ENCODE data around the gene MINDY4.

DNA sequence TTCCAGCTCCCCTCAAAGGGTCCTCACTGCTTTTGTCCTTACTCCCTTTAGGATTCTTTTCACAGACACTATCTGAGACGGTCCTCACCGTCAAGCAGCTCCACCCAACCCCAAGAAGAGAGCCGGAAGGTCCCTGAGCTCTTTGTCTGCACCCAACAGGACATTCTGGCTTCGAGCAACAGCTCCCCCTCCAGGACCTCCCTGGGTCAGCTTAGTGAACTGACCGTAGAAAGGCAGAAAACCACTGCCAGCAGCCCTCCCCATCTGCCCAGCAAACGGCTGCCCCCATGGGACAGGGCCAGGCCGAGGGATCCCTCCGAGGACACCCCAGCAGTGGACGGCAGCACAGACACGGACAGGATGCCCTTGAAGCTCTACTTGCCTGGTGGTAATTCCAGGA is 19.9 kb downstream of the MINDY4 start:
- no peak for TF ChIP-seq PRDM1 (tag by site-specific recombination; IDR thresholded peaks at IDR 0.05)
- TF ChIP-seq, protein P1, sequence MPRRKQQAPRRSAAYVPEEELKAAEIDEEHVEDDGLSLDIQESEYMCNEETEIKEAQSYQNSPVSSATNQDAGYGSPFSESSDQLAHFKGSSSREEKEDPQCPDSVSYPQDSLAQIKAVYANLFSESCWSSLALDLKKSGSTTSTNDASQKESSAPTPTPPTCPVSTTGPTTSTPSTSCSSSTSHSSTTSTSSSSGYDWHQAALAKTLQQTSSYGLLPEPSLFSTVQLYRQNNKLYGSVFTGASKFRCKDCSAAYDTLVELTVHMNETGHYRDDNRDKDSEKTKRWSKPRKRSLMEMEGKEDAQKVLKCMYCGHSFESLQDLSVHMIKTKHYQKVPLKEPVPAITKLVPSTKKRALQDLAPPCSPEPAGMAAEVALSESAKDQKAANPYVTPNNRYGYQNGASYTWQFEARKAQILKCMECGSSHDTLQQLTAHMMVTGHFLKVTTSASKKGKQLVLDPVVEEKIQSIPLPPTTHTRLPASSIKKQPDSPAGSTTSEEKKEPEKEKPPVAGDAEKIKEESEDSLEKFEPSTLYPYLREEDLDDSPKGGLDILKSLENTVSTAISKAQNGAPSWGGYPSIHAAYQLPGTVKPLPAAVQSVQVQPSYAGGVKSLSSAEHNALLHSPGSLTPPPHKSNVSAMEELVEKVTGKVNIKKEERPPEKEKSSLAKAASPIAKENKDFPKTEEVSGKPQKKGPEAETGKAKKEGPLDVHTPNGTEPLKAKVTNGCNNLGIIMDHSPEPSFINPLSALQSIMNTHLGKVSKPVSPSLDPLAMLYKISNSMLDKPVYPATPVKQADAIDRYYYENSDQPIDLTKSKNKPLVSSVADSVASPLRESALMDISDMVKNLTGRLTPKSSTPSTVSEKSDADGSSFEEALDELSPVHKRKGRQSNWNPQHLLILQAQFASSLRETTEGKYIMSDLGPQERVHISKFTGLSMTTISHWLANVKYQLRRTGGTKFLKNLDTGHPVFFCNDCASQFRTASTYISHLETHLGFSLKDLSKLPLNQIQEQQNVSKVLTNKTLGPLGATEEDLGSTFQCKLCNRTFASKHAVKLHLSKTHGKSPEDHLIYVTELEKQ (tag by site-specific recombination; IDR thresholded peaks at IDR 0.05; ENCODE audit: borderline replicate concordance), result no peak
- TF ChIP-seq ZNF10 (tag by site-specific recombination; IDR thresholded peaks at IDR 0.05), result no peak
- no peak for TF ChIP-seq CTCF (tag by site-specific recombination; IDR thresholded peaks at IDR 0.05)
- no peak for TF ChIP-seq ZNF274 (IDR thresholded peaks at IDR 0.05; ENCODE audit: low read length)
- TF ChIP-seq ZNF274 (tag by site-specific recombination; IDR thresholded peaks at IDR 0.05; ENCODE audit: borderline replicate concordance), result no peak
- TF ChIP-seq ZNF549 (tag by site-specific recombination; IDR thresholded peaks at IDR 0.05), result no peak
- TF ChIP-seq ZNF335 (tag by site-specific recombination; conservative IDR thresholded peaks at IDR 0.05), result no peak
- no peak for TF ChIP-seq REST (tag by site-specific recombination; IDR thresholded peaks at IDR 0.05)
- TF ChIP-seq ZNF792 (tag by site-specific recombination; IDR thresholded peaks at IDR 0.05), result no peak
- TF ChIP-seq, protein P2, sequence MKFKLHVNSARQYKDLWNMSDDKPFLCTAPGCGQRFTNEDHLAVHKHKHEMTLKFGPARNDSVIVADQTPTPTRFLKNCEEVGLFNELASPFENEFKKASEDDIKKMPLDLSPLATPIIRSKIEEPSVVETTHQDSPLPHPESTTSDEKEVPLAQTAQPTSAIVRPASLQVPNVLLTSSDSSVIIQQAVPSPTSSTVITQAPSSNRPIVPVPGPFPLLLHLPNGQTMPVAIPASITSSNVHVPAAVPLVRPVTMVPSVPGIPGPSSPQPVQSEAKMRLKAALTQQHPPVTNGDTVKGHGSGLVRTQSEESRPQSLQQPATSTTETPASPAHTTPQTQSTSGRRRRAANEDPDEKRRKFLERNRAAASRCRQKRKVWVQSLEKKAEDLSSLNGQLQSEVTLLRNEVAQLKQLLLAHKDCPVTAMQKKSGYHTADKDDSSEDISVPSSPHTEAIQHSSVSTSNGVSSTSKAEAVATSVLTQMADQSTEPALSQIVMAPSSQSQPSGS (tag by site-specific recombination; IDR thresholded peaks at IDR 0.05; ENCODE audit: low read depth), result no peak
- TF ChIP-seq TCF7L2 (IDR thresholded peaks at IDR 0.05; ENCODE audit: borderline replicate concordance, low read depth, low read length), result no peak
- no peak for TF ChIP-seq ZBTB44 (tag by site-specific recombination; IDR thresholded peaks at IDR 0.05)
- no peak for TF ChIP-seq ZNF670 (tag by site-specific recombination; IDR thresholded peaks at IDR 0.05; ENCODE audit: low read depth)
